H1 (cell line): ENCODE results near the gene PDE4D. TPM values are rescaled to one million over a fixed set of nuclear protein-coding genes. Genes with fewer than 3 reads are reported as not detected.

ENCODE experiments used
- BCL11A ChIP-seq, 2 experiments: IDR thresholded peaks; one replicate each; pipeline ENCODE4 v1.6.1; 2011; ENCODE audit warnings: low read depth in 2 of 2, low read length in 2 of 2, mild to moderate bottlenecking in 2 of 2
- GTF2F1 ChIP-seq: IDR thresholded peaks from 2 replicates; pipeline ENCODE4 v1.6.1; 2012; ENCODE audit warnings: low read depth, low read length, improper control_type of control experiment, borderline replicate concordance
- RAD21 ChIP-seq, 2 experiments: IDR thresholded peaks in 1 of 2; conservative IDR thresholded peaks in 1 of 2; 2 replicates each; pipeline ENCODE4 v1.6.1; 2011; ENCODE audit warnings: low read depth in 2 of 2, low read length in 2 of 2, improper control_type of control experiment in 1 of 2, inconsistent platforms in 1 of 2, mild to moderate bottlenecking in 1 of 2, moderate library complexity in 1 of 2
- SP2 ChIP-seq: IDR thresholded peaks from 2 replicates; pipeline ENCODE4 v1.6.1; 2012; ENCODE audit warnings: mild to moderate bottlenecking, low read length, inconsistent platforms
- TAF1 ChIP-seq: IDR thresholded peaks from 2 replicates; pipeline ENCODE4 v1.6.1; 2011; ENCODE audit warnings: mild to moderate bottlenecking, low read depth, low read length
- TAF7 ChIP-seq: optimal IDR thresholded peaks from 2 replicates; pipeline ENCODE3; 2011; ENCODE audit warnings: low read depth, mild to moderate bottlenecking, inconsistent platforms, low read length, moderate library complexity, borderline replicate concordance
- TEAD4 ChIP-seq: IDR thresholded peaks from 2 replicates; pipeline ENCODE4 v1.6.1; 2012; ENCODE audit warnings: low read depth, low read length, inconsistent platforms, mixed read lengths
- polyA plus RNA-seq, 7 experiments: library from polyadenylated mRNA; depleted of rRNA in 3 of 7; stranded (reverse) in 5 of 7; unstranded in 2 of 7; fragments of >200 nt in 5 of 7; fragments of 200-250 nt in 2 of 7; gene quantifications; 1 replicate in 5 of 7; 2 replicates in 1 of 7; 4 replicates in 1 of 7; pipeline versions ENCODE4 v1.2.1 to v1.2.3, GENCODE V29; 2011 to 2013; ENCODE audit warnings: missing spikeins in 2 of 7, mixed read lengths in 2 of 7
- total RNA-seq: library from RNA; stranded (reverse); fragmentation: NEBNext Ultra II Directional; extraction: Animal tissue kit (Norgen Biotek cat#: 25700); gene quantifications from 2 replicates; pipeline ENCODE4 v1.2.1, GENCODE V29; 2021
- TF ChIP-seq, protein P1 (sequence below): fragments of 300-600 bp; sonication (generic); IDR thresholded peaks from 2 replicates; pipeline ENCODE4 v1.7.1; 2012; ENCODE audit warnings: low read length, moderate library complexity, mild to moderate bottlenecking, inconsistent platforms; ENCODE audit not compliant: insufficient replicate concordance
- TF ChIP-seq, protein P2 (sequence below): IDR thresholded peaks from 2 replicates; pipeline ENCODE4 v1.6.1; 2011; ENCODE audit warnings: low read depth, mild to moderate bottlenecking, low read length; ENCODE audit not compliant: insufficient read depth
- TF ChIP-seq, protein P3 (sequence below): IDR thresholded peaks from 2 replicates; pipeline ENCODE4 v1.6.1; 2011; ENCODE audit warnings: low read length, improper control_type of control experiment

Gene PDE4D
- total and polyA plus RNA-seq, 2 of the 8 experiments (the other 6 are each of a cell fraction or from before 2014, with no cell fraction given) = 2.3 to 3.7 TPM

DNA sequence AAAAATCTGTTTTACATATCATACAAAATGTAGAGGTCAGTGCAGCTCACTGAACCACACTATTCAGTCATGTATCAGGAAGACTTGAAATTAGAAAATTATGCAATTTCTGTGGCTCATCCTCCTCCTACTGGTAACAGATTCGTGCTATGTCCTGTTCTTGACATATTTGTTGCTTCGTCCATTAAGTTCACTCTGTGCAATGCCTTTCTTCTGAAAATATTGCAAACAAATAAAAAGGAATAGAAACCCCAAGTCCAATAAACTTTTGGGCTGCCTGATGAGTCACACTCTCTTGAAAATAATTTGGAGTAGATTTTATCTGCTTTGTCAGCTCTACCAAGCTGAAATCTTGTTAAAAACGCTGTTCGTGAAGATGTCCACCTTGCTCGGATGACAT is 919.4 kb downstream of the PDE4D start (continued):
- TF ChIP-seq, protein P1, sequence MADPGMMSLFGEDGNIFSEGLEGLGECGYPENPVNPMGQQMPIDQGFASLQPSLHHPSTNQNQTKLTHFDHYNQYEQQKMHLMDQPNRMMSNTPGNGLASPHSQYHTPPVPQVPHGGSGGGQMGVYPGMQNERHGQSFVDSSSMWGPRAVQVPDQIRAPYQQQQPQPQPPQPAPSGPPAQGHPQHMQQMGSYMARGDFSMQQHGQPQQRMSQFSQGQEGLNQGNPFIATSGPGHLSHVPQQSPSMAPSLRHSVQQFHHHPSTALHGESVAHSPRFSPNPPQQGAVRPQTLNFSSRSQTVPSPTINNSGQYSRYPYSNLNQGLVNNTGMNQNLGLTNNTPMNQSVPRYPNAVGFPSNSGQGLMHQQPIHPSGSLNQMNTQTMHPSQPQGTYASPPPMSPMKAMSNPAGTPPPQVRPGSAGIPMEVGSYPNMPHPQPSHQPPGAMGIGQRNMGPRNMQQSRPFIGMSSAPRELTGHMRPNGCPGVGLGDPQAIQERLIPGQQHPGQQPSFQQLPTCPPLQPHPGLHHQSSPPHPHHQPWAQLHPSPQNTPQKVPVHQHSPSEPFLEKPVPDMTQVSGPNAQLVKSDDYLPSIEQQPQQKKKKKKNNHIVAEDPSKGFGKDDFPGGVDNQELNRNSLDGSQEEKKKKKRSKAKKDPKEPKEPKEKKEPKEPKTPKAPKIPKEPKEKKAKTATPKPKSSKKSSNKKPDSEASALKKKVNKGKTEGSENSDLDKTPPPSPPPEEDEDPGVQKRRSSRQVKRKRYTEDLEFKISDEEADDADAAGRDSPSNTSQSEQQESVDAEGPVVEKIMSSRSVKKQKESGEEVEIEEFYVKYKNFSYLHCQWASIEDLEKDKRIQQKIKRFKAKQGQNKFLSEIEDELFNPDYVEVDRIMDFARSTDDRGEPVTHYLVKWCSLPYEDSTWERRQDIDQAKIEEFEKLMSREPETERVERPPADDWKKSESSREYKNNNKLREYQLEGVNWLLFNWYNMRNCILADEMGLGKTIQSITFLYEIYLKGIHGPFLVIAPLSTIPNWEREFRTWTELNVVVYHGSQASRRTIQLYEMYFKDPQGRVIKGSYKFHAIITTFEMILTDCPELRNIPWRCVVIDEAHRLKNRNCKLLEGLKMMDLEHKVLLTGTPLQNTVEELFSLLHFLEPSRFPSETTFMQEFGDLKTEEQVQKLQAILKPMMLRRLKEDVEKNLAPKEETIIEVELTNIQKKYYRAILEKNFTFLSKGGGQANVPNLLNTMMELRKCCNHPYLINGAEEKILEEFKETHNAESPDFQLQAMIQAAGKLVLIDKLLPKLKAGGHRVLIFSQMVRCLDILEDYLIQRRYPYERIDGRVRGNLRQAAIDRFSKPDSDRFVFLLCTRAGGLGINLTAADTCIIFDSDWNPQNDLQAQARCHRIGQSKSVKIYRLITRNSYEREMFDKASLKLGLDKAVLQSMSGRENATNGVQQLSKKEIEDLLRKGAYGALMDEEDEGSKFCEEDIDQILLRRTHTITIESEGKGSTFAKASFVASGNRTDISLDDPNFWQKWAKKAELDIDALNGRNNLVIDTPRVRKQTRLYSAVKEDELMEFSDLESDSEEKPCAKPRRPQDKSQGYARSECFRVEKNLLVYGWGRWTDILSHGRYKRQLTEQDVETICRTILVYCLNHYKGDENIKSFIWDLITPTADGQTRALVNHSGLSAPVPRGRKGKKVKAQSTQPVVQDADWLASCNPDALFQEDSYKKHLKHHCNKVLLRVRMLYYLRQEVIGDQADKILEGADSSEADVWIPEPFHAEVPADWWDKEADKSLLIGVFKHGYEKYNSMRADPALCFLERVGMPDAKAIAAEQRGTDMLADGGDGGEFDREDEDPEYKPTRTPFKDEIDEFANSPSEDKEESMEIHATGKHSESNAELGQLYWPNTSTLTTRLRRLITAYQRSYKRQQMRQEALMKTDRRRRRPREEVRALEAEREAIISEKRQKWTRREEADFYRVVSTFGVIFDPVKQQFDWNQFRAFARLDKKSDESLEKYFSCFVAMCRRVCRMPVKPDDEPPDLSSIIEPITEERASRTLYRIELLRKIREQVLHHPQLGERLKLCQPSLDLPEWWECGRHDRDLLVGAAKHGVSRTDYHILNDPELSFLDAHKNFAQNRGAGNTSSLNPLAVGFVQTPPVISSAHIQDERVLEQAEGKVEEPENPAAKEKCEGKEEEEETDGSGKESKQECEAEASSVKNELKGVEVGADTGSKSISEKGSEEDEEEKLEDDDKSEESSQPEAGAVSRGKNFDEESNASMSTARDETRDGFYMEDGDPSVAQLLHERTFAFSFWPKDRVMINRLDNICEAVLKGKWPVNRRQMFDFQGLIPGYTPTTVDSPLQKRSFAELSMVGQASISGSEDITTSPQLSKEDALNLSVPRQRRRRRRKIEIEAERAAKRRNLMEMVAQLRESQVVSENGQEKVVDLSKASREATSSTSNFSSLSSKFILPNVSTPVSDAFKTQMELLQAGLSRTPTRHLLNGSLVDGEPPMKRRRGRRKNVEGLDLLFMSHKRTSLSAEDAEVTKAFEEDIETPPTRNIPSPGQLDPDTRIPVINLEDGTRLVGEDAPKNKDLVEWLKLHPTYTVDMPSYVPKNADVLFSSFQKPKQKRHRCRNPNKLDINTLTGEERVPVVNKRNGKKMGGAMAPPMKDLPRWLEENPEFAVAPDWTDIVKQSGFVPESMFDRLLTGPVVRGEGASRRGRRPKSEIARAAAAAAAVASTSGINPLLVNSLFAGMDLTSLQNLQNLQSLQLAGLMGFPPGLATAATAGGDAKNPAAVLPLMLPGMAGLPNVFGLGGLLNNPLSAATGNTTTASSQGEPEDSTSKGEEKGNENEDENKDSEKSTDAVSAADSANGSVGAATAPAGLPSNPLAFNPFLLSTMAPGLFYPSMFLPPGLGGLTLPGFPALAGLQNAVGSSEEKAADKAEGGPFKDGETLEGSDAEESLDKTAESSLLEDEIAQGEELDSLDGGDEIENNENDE = no peak
- TF ChIP-seq, protein P2, sequence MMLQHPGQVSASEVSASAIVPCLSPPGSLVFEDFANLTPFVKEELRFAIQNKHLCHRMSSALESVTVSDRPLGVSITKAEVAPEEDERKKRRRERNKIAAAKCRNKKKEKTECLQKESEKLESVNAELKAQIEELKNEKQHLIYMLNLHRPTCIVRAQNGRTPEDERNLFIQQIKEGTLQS = no peak
- TF ChIP-seq TEAD4 = no peak
- TF ChIP-seq GTF2F1 = no peak
- no peak for TF ChIP-seq BCL11A (IDR thresholded peaks at IDR 0.05; ENCODE audit: low read depth in 2 of 2, low read length in 2 of 2)
- TF ChIP-seq TAF1 = no peak
- TF ChIP-seq RAD21 (IDR thresholded peaks at IDR 0.05 in 1 of 2, conservative IDR thresholded peaks at IDR 0.05 in 1 of 2; ENCODE audit: low read depth in 2 of 2, low read length in 2 of 2) = no peak
- TF ChIP-seq, protein P3, sequence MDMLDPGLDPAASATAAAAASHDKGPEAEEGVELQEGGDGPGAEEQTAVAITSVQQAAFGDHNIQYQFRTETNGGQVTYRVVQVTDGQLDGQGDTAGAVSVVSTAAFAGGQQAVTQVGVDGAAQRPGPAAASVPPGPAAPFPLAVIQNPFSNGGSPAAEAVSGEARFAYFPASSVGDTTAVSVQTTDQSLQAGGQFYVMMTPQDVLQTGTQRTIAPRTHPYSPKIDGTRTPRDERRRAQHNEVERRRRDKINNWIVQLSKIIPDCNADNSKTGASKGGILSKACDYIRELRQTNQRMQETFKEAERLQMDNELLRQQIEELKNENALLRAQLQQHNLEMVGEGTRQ = no peak
- no peak for TF ChIP-seq SP2
- no peak for TF ChIP-seq TAF7
